Stimulated activated CD8-positive, alpha-beta memory T cell treated with anti-CD3 and anti-CD28 coated beads, Interleukin-4, amount 100 ng/mL, for 24 hours (primary cell): ENCODE results near the gene DCPS.

Experiments used
- DNase-seq: peaks from one replicate; pipeline ENCODE4 v3.0.0-alpha.2; 2020; ENCODE audit warnings: low read depth

The DCPS gene

DNA sequence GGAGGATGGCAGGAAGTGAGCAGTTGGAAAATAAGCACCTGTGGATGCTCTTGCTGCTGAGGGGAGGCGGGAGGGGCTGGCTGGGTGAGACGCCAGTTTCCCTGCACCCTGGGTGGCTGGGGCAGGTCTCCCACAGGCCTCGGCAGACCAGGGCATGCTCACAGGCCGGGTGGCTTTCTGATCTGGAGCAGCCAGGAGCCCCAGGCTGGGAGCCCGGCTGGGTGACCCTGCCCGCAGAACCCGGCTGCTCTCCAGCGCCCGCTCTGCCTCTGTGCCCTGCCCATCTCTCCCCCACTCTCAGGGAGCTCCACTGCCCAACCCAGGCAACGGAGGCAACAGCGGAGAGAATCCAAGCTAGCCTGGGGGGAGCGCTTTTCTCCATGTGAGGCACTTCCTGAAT, 24.6 kb downstream of the DCPS start:
- DNase-seq: no peak

DNA sequence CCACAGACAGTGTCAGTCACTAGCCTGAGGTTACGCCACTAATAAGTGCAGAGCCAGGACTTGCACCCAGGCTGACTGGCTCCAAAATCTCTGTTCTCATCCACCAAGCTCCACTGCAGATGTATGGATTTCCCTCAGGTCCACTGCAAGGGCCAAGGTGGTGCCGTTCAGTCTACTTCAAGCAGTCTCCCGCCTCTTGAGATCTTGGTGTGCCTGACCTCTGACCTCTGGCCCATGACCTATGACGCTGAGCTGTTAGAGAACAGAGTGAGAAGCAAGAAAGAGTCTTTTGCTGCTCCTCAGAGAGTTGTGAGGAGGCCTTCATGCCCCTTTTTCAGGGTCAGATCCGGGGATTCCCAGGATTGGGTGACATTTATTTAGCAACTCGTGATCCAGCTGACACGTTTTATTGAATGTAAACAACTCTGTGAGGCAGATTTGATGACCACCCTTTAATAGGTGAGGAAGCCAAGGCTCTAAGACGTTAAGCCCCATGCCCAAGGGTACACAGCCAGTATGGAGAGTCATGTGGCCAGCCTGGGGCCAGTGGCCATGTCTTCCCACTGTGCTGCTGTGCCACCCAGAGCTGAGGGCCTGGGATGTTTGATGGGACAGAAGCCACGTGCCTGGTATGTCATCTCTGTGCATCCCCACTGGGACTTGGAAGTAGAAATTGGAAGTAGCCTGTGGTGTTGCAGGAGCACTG, 25.2 kb downstream of the DCPS start:
- no peak for DNase-seq

DNA sequence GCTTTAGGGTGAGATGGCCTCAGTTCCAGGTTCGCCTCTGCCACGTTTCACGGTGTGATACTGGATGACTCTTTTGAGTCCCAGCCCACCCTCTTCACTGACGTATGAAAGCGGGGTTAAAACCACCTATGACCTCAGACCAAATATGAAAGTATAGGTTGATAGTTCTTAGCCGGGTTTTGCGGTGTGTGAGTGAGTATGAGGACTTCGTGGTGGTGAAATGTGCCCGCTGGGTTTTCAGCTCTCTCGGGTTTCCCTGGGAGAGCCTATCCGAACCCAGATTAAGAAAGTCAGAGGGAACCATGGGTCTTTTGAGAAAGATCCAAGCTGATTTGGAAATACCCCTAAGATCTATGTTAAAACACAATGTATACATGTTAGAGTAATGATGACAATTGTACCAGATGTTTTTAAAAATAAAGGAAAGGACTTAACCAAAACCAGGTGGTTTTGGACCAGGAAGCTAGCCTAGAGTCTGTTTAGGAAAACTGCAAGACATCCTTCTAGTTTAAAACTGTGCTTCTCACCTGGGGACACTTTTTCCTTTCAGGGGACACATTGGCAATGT, 25.9 kb downstream of the DCPS start:
- DNase-seq: no peak

- DNase-seq: no peak
Observed at GRCh38 chr11:126331286-126331685, 27.4 kb downstream of the DCPS start.

DNA sequence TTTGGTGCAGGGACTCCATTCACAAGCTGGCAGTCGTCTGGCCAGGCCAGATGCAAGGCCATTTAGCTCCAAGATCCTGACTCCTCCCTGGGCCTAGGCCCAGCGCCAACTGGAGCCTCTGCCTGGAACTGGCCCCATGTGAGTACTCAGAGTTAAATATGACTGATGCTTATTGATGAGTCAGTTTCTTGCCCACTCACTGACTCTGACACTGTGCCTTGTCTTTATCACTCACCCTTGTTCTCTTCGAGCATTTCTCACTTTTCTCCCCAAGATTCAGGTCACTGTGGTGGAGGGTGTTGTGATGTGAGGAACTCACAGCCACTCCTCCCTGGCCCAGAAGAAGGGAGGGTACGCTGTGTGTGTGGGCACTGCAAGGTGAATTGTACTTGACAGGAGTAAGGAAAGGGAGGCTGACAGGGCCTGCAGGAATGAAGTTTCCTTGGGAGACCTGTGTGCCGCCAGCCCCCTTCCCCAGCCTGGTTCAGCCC, 28.4 kb downstream of the DCPS start:
- no peak for DNase-seq

DNA sequence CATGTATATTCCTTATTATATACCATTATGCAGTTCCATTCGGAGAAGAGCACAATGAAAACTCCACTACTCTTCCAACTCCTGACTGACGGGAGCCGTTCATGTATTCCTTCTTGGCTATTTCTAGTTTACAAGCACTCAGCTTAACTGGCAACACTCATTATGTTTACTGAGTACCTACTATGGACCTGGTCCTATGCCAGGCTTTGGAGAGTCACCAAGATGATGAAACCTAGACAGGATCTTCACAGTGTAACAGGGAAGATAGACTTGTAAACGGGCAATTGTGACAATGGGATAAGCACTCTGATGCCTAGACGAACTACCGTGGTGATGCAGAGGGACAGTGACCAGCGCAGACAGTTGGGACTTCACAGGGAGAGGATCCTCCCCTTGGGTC, 29.3 kb downstream of the DCPS start:
- DNase-seq: no peak

DNA sequence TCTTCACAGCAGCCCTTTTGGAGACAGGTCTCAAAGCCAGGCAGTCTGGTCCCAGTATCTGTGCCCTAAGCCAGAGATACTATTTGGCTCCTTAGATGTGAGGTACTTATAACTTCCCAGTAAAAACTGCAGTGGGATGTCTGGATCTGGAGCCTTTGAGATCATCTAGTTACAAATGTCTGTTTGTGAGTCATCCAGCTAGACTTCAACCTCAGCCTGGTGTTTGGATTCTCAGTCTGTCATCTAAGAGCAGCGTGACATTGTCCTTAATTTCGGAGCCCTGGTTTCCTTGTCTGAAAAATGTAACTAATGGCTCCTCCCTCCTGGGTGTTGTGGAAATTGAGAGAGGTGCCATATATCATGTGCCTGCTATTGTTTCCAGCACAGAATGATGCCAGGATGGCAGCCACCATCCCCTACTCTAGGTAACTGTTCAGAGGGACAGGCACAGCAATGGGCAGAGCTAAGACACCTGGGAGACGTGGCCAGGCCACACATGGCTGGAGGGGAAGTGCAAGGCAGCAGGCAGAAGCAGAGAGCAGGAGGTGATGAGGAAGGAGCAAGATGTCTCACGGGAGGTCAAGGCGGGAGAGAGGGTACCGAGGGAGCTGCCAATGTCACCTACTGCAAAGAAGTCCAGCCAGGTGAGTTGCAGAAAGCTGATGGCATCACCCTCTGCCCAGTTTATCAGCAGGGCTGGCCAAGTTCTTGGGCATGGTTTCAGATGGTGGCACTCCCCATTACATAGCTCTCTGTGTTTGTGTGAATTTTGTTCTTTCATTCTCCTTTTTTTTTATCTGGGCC, 31.0 kb downstream of the DCPS start:
- DNase-seq: no peak

- no peak for DNase-seq
Observed at GRCh38 chr11:126335463-126335760, 31.6 kb downstream of the DCPS start.

DNA sequence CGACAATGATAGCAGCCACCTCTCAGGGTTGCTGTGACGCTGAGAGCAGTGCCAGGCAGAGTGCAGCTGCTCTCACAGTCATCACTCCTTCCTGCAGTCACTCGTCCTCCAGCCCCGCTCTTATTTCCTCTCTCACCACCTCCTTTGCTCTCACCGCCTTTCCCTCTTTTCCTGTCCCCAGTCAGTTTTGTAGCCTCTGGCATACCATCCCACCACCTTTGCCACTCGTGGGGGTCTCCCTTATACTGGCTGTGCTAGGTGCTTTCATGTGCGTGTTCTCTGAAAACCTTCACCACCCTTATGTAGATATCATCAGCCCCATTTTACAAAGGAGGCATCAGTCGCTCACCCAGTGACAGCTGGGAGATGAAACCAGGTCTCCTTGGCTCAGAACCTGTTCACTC, 32.3 kb downstream of the DCPS start:
- no peak for DNase-seq

- DNase-seq: no peak
Observed at GRCh38 chr11:126336671-126337101, 32.8 kb downstream of the DCPS start.

DNA sequence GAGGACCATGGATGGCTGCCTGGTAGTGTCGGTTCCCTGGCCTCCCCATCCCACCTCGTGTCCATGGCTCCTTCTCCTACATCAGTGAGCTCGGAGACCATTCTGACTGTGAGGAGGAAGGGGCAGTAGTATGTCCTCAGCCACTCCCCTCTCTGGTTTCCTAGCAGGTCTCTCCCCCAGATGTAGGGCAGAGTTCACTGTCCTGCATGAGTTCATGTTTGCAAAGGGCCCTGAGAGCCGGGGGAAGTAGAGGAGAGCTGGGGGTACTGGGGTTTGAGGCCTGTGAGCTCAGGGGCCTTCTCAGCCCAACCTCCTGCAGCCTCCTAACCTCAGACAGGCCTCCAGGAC, 33.2 kb downstream of the DCPS start:
- DNase-seq: no peak

DNA sequence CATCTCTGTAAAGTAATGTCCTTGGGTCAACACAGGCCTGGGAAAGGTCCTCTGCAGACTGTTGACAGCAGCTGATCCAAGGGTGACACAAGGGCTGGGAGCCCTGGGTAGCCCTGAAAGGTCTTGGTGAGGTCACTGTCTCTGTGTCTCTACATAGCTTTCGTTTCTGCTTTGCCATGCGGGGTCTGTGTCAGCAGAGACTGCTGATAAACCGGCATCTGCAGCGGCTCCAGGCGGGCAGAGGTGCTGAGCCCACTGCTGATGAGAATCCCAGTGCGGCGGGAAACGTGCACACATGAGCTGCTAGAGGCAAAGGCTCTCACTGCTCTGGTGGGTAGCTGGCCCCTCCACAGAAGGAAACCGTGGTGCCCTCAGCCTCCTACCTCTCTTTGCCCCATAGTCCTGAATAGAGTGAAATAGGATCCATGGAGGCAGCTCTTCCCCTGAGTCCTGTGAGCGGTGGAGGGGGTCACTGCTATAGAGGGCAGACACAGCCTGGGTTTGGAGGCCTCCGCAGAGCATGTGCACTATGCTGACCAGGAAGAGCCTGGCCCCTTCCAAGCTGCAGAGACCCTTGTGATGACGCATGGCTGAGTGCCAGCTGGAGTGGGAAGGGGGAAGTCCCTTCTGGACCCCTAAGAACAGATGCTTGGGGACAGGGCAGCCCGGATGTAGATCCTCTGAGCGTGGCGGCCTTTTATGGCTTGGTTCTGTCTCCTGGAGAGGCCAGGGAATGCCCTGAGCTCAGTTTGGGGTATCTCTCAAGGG, 33.8 kb downstream of the DCPS start:
- no peak for DNase-seq

DNA sequence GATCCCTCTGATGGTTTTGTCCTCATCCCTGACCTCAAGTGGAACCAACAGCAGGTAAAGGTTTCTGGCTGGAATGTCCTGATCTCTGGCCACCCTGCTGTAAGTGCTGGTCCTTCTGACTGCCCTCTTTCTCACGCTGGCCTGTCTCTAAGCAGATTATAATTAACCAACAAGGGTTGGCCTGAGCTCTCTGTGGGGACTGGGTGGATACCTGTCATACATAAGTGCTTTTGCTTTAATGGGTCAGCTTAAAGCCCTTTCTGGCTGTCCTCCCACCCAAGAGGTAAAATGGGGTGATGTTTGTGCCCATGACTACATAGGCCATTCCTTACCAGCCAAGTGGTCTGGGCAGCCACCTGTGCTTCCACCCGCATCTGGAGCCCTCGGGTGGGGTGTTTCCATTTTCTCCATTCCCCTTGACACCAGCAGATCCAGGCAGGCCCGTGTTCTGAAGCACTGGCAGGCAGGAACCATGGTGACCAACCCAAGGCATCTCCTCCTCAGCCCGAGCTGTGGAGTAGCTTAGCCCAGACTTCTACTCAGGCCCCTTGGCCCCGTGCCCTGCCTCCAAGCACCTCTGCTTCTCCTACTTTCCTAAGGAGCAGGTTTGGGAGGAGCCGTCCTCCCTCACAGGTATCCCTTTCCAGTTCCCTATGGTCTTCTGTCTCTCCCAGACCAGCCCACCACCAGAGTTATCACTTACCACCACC, 34.6 kb downstream of the DCPS start:
- DNase-seq: no peak

DNA sequence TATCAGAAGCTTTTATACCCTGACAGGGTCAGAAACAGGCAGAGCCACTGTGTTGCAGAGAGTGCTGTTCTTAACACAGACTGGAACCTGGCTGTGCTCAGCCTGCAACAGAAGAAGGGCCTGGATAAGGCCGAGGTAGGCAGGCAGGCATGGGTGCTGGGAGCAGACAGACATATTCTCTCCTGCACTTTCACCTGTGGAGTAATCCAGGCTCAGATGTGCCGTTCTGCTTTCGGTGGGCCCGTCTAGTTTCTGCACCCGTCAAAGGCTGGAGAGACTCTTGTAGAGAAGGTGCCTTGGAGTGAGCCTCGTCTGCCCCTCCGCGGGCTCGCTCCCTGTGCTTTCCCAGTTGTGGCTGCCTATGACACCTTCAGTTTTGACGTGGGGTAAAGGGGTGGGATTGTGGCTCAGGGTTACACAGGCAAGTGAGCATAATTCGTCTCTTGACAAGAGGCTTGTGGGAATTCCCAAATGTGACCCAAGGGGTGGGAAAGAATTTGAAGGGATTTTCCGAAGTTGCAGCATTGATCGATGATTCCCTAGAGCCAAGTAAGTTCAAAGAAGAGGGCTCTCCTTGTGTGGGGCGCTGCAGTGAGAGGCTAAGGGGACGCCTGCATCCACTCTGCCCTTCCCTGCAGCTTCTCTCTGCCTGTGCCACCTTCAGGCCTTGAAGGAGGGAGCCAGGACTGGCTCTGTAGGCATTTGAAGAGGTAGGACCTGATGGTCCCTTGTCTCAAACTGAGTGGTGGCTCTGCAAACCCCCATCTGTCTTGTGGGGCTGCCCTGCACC, 35.4 kb downstream of the DCPS start:
- DNase-seq: no peak

DNA sequence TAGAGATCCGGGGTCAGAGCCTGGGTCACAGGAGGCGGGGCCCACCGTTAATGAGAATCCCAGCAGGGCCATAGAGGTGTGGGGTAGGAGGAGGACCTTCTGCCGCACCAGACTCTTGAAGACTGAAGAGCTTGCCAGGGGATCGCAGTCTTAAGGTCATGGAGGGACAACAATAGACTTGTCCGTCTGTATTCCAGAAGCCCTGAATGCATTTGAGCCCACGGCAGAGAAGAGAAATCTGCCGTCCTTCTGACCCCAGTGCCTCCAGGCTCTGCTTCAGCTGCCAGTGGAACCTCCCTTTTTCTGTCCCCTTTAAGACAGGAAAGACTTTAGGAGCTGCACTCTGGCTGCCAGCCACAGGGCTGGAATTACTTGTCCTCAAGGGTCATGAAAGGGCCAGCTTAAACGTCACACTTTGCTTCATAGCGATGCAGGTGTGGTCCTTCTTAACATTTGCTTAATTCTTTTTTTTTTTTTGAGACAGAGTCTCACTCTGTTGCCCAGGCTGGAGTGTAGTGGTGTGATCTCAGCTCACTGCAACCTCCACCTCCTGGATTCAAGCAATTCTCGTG, 36.1 kb downstream of the DCPS start:
- DNase-seq: no peak

GRCh38 chr11:126340960-126341606, 37.2 kb downstream of the DCPS start:
- no peak for DNase-seq

DNA sequence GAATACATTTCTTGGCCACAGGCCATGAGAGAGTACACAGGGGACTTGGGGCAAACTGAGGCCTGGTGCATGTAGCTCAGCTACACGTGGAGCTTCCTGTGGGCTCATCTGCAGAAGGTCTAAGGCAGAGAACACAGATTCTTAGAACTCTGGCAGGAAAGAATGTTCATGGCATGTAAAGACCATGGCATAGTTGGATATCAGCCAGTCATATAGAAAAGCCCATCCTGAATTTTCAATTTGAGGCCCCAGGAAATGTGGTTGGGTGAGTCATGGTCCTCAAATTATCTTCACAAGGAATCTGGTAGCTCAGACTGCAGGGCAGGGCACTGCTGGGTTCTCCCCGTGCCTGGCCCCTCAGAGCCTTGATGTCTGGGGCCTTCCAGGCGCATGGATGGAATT, 37.9 kb downstream of the DCPS start:
- DNase-seq: no peak

DNA sequence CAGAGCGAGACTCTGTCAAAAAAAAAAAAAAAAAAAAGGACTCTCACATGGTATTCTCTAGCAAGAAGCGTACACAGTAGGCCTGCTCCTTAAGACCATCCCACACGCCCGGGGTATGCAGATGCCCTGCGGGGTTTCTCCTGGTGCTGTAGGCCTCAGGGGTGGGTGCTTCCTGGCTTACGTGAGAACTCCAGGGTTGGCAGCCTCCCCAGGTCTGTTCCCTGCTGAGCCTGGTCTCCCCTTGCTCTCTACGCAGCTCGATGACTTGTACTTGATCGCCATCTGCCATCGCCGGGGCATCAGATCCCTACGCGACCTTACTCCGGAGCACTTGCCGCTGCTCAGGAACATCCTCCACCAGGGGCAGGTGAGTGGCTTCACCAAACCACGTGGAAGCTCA, 39.2 kb downstream of the DCPS start:
- no peak for DNase-seq

- DNase-seq: no peak
Observed at GRCh38 chr11:126344141-126345080, 40.6 kb downstream of the DCPS start.
